Effector CD8-positive, alpha-beta T cell (primary cell): ENCODE results near the gene NKIRAS1.
"Not testable (repeated sequence)": the region's sequence is repeated elsewhere in the genome, so short reads cannot be mapped to it uniquely, and the experiment has no call there.

Experiments used
- DNase-seq: peaks from one replicate; lab custom pipeline; 2025; lab: John Stamatoyannopoulos, UW

The NKIRAS1 gene

DNA sequence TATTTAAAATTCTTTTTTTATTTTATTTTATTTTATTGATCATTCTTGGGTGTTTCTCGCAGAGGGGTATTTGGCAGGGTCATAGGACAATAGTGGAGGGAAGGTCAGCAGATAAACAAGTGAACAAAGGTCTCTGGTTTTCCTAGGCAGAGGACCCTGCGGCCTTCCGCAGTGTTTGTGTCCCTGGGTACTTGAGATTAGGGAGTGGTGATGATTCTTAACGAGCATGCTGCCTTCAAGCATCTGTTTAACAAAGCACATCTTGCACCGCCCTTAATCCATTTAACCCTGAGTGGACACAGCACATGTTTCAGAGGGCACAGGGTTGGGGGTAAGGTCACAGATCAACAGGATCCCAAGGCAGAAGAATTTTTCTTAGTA is 46.1 kb downstream of the NKIRAS1 start:
- DNase-seq: not testable (repeated sequence)

GRCh38 chr3:23869977-23870662 is 46.7 kb downstream of the NKIRAS1 start:
- DNase-seq: no peak

- DNase-seq: no peak
These were observed 49.0 kb downstream of the NKIRAS1 start for GRCh38 chr3:23867838-23868237.

DNA sequence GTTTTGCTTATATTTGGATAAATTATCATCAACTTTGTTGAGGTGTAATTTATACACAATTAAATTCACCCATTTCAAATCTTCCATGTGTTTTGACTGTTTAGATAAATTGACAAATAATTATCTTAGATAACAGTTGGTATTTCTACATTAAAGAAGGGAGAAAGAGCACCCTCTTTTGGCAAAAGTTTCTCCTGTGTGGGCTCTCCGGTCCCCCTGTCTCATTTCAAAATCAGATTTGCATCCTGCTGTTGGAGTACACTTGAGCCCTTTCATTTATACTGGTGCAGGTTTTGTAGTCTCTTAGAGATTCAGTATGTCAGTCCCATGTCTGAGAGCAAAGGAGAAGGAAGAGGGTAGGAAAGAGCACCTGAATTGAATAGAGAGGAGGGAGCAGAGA is 49.4 kb downstream of the NKIRAS1 start:
- no peak for DNase-seq

- DNase-seq: no peak
These were observed 51.0 kb downstream of the NKIRAS1 start for GRCh38 chr3:23865595-23866396.

DNA sequence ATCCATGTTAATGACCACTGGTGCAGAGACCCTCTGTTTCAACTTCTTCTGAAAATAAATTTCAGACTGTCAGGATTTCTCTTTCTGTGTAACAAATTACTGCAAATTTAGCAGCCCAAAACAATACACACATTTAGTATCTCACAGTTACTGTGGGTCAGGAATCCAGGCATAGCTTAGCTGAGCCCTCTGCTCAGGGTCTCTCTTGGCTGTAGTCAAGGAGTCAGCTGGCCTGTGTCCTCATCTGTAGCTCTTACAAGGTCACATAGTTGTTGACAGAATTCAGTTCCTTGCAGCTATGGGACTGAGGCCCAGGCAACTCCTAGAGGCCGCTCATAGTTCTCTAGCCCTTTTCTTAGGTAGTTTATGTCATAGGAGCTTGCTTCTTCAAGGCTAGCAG is 51.9 kb downstream of the NKIRAS1 start:
- no peak for DNase-seq

DNA sequence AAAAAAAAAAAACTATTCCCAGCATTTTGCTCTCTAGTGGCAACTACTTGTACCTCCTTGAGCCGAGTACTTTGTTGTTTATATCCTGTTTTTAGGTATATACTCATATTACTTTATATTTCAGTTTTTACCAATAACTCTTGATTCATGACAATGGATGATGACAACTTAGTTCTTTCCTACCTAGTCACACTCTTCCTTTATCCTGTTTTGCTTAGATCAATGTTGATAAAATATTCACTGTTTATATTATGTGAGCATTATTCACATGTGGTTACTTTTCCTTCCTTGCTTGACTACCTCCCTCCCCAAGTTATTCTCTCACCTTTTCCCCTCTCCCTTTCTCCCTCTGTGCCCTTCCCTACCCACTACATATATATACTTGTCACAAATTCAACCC is 53.7 kb downstream of the NKIRAS1 start:
- DNase-seq: no peak

GRCh38 chr3:23861689-23862088 is 55.1 kb downstream of the NKIRAS1 start:
- no peak for DNase-seq

DNA sequence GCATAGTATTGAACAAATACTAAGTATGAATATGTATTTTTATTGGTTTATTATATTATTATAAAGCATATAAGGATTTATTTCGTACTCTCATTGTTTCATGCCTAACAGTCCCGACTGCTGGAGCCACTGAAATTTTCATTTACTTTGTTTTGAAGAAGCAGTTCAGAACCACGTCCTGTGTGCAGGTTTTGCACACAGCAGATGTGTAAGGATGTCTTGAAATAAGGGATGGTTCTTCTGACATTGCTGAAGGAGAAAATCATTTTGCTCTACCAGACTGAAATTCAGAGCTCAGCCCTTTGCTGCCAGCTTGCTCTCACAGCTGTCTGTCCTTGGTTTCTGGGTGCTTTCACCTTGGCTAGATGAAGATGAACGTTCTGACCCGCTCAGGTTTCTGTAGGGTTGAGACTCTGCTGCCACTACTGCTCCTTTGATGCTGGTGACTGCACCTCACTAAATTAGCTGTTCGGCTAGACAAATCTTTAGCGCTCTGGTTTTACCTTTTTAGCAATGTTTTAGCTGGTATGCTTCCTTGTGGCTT is 56.9 kb downstream of the NKIRAS1 start:
- no peak for DNase-seq

GRCh38 chr3:23859012-23859743 is 57.6 kb downstream of the NKIRAS1 start:
- DNase-seq: no peak

DNA sequence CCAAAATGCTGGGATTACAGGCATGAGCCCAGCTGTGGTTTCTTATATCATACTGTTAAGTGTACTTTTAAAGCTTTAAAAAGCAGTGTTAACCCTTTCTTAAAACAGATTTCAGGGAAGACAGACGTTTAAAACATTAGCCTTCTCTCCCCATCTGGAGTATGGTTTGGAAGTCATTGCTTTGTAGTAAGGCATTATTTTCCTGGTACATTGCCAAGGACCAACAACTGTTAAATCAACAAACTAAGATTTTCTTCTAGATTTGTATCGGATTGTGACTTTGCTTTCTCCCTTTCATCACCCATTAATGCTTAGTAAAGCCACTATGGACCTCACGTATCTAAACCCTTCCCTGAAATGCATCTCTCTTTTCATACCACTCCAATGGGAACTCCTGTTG is 60.5 kb downstream of the NKIRAS1 start:
- no peak for DNase-seq

DNA sequence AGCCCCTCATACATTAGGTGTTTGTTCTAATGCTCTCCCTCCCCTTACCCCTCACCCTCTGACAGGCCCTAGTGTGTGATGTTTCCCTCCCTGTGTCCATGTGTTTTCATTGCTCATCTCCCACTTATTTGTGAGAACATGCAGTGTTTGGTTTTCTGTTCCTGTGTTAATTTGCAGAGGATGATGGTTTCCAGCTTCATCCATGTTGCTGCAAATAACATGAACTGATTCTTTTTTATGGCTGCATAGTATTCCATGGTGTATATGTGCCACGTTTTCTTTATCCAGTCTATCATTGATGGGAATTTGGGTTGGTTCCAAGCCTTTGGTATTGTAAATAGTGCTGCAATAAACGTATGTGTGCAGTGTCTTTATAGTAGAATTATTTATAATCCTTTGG is 67.3 kb downstream of the NKIRAS1 start:
- DNase-seq: not testable (repeated sequence)

DNA sequence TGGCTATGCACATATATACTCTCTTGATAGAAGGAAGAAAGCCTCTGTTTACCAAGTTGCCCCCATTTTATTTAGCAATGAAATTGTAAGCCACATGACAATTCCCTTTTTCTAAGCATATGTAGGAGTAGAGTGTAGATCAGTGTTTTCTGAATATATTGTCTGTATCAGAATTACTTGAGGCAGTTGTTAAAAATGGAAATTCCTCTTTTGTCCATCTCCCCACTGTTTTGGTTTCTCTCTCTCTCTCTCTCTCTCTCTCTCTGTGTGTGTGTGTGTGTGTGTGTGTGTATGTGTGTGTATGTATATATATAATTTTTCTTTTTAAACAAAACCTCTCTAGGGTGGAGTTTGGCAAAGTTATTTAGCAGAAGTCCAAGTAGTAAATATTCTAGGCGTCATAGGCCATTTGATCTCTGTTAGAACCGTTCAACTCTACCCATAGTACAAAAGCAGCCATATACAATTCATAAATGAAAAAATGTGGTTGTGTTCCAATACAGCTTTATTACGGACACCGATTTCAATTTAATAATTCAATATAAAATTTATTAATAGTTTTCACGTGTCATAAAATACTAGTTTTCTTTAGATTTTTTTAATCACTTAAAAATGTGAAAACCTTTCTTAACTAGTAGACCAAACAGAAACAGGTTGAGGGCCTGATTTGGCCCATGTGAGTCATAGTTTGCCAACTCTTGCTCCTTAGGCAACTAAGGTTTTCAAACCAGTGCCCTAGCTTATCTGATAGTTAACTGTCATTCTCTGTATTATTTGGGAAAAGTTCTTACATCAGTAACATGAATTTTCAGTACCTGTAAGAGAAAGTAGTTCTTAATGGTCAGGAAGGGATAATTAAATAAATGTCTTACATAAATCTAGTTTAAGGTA is 71.2 kb downstream of the NKIRAS1 start:
- DNase-seq: no peak

DNA sequence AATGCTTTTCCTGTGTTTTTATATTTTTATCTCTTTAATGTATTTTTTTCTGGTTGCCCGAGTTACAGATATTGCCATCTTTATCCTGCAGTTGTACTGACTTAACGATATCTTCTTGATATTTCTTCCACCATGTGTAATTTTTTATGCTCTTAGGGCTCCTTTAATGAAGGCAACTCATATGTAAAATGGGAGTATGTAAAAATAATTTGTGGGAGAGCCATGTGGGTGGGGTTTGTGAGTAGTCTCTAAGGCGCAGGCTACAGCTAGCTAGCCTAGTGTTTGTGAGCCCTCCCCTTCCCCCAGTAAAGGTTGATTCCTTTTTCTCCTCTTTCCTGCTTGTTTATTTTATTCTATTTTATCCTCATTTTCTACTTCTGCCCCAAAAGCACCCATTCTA is 72.9 kb downstream of the NKIRAS1 start:
- no peak for DNase-seq
